Central memory CD8-positive, alpha-beta T cell (primary cell): ENCODE measurements around the gene CBY3.

Experiments
- ATAC-seq: fragments of 150-1000 bp; cut with Tn5 transposase; replicated peaks from 2 replicates; pipeline ENCODE4 v1.10.0; 2022; ENCODE audit warnings: mild to moderate bottlenecking, moderate FRiP score, moderate number of reproducible peaks; ENCODE audit not compliant: poor library complexity, severe bottlenecking; ENCODE audit errors: extremely low read depth
- DNase-seq, 2 donors: peaks; one replicate each; pipeline ENCODE4 v3.0.0; 2021; ENCODE audit warnings: low spot score in 2 of 2
- H3K27ac Mint-ChIP-seq: one replicate; pipeline ENCODE4 v1.8.0; 2022; ENCODE audit warnings: low read depth, mild to moderate bottlenecking, moderate library complexity, mixed read lengths
- H3K27me3 Mint-ChIP-seq: one replicate; pipeline ENCODE4 v1.8.0; 2022; ENCODE audit warnings: mixed read lengths
- H3K36me3 Mint-ChIP-seq: one replicate; pipeline ENCODE4 v1.8.0; 2022; ENCODE audit warnings: mild to moderate bottlenecking, moderate library complexity, mixed read lengths; ENCODE audit not compliant: insufficient read depth
- H3K4me1 Mint-ChIP-seq: one replicate; pipeline ENCODE4 v1.8.0; 2022; ENCODE audit warnings: mixed read lengths
- H3K4me3 Mint-ChIP-seq: one replicate; pipeline ENCODE4 v1.8.0; 2022; ENCODE audit warnings: mild to moderate bottlenecking, moderate library complexity, mixed read lengths
- H3K9me3 Mint-ChIP-seq: one replicate; pipeline ENCODE4 v1.8.0; 2022; ENCODE audit warnings: mixed read lengths

Gene CBY3

DNA sequence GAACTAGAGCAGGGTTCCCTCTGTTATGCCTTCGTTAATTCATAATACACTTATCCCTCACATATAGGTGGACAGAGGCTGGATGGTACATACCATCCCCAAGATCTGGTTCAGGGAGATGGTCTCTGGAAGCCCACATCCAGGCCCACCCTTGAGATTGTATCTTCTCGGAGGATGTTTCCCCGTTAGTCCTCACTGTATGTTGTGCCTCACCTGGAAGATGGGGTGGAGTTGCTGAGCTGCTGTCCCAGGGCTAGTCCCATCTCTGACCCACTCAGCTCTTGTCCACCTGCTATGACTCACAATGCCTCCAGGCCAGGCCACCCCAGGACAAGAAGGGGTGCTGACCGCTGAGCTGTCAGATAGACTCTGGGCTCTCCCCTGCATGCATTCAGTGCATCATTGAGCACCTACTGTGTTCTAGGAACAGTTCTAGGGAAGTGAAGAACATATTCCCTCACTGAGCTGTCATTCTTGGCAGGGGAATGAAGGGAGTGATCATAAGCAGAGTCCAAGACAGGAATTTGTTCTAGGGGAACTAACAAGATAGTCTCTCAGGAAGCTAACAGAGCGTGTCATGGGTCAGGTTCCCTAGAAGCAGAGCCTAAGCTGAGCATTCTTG lies at the start of gene CBY3:
TSS of gene CBY3 (minus strand) at position 255 of the 622 bp plus-strand sequence. CDS start at position 139, 116 bp downstream.
- no peaks in the 10 kb centered on the region for H3K9me3 Mint-ChIP-seq
- H3K27me3 Mint-ChIP-seq: no peaks in the 10 kb centered on the region
- H3K36me3 Mint-ChIP-seq: peaks cover 11% of the 10 kb centered on the region
- DNase-seq: no peak
- H3K27ac Mint-ChIP-seq: peak within 1 kb of the TSS; percentile 65
- H3K4me3 Mint-ChIP-seq: peak within 1 kb of the TSS; percentile 50
- ATAC-seq: no peak
- H3K4me1 Mint-ChIP-seq: peaks cover 33% of the 10 kb centered on the region

DNA sequence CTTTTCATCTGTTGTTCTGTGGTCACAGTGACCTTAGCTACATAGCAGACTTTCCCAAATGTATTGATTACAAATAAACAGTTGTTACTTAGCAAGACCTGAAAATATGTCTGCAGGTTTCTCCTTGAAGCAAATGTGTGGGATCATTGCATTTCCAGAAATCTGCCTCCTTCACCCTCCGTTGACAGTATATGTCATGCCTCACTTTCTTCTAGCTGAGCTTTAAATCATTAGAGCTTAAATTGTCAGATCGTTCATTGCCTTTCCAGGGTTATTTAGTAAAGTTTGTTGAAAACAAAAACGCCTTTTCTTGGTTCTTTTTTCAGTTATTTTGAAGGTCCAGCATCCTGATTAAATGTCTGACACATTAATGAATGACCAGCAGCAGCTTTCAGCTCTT lies 49.5 kb upstream of the CBY3 start:
- ATAC-seq: no peak
- no peak overlapping the region for H3K27ac Mint-ChIP-seq
- H3K27me3 Mint-ChIP-seq: no peaks in the 10 kb centered on the region
- no peak overlapping the region for H3K4me3 Mint-ChIP-seq
- H3K36me3 Mint-ChIP-seq: peaks cover 47% of the 10 kb centered on the region
- H3K4me1 Mint-ChIP-seq: peaks cover 15% of the 10 kb centered on the region
- H3K9me3 Mint-ChIP-seq: no peaks in the 10 kb centered on the region
- no peak for DNase-seq

DNA sequence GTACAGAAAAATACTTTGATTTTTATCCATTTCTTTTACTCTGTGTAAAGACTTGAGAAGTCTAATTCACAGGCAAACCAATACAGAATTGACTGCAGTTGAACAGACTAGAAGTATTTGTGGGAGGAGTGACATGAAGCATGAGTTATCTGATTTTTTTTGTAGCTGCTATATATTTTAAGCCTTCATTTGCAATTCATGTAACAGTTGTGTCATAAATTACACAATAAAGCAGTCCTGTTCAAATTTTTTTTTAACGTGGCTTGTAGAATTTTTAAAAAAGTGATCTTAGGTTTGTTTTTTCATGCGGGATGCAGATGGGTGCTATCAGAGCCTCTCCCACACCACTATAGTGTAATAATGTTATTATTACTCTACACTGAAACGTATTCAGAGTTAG lies 48.9 kb upstream of the CBY3 start:
- H3K4me3 Mint-ChIP-seq: no peak overlapping the region
- ATAC-seq (no peak), DNase-seq (no peak)
- H3K36me3 Mint-ChIP-seq: peaks cover 51% of the 10 kb centered on the region
- no peak overlapping the region for H3K27ac Mint-ChIP-seq
- peaks cover 14% of the 10 kb centered on the region for H3K4me1 Mint-ChIP-seq
- no peaks in the 10 kb centered on the region for H3K9me3 Mint-ChIP-seq
- no peaks in the 10 kb centered on the region for H3K27me3 Mint-ChIP-seq

DNA sequence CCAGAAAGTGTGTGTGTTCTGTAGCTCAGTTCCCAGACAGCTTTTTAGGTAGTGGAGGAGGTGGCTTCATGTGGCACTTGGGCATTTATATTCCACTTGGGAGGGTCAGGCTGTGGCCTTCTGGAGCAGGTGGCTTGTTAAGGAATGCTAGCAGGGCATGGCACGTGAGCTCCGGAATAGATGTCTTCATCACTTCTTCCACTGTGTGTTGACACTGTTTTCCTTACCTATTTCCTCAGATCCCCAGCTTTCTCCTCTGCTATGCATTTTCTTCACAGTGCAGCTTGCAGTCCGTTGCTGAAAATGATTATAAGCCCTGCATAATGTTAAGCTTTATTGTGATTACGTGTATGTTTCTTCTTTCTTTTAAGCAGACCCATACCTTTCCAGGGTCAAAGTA lies 48.5 kb upstream of the CBY3 start:
- DNase-seq: no peak
- H3K4me3 Mint-ChIP-seq: no peak overlapping the region
- peaks cover 52% of the 10 kb centered on the region for H3K36me3 Mint-ChIP-seq
- H3K27ac Mint-ChIP-seq: no peak overlapping the region
- no peak for ATAC-seq
- H3K27me3 Mint-ChIP-seq: no peaks in the 10 kb centered on the region
- H3K9me3 Mint-ChIP-seq: no peaks in the 10 kb centered on the region
- peaks cover 14% of the 10 kb centered on the region for H3K4me1 Mint-ChIP-seq

DNA sequence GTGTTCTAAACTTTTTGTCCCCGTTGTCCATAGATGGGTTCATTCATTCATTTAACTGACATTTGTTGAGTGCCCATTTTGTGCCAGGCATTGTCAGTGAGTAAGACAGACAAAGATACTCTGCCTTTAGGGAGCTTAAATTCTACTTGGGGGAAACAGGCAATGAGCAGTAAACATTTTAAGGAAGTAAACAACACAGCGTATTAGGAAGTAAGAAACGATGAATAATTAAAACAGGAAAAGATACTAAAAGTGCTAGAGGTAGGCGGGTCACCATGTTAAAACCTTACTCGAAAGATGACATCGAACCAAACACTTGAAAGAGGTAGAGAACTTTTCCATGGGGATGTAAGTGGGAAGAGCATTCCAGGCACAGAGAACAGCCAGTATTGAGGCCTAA lies 46.3 kb upstream of the CBY3 start:
- Mint-ChIP-seq H3K36me3 (peaks cover 66% of the 10 kb centered on the region), H3K27me3 (no peaks in the 10 kb centered on the region), H3K9me3 (no peaks in the 10 kb centered on the region), H3K27ac (peak overlapping the region; percentile 4), H3K4me1 (peaks cover 8% of the 10 kb centered on the region), H3K4me3 (no peak overlapping the region)
- no peak for ATAC-seq
- no peak for DNase-seq

DNA sequence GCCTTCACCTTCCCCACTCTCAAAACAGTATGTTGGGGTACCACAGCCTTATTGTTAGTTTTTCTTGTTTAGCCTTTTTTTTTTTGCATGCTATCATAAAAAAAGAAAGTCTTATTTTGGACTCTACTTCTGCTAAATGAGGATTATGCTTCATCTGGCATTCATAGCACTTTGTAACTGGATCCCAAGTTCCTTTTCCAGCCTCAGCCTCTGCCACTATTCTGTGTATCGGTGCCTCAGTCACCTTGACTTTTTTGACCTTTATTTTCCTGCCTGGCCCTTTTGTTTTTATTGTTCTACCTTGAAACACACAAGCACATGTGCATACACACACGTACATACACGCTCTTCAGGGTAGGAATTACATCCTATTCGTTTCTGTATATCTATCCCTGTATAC lies 43.3 kb upstream of the CBY3 start:
- Mint-ChIP-seq H3K9me3 (no peaks in the 10 kb centered on the region), H3K27ac (peak overlapping the region; percentile 17), H3K4me3 (no peak overlapping the region), H3K36me3 (peaks cover 82% of the 10 kb centered on the region), H3K4me1 (peaks cover 8% of the 10 kb centered on the region), H3K27me3 (no peaks in the 10 kb centered on the region)
- no peak for DNase-seq
- no peak for ATAC-seq

DNA sequence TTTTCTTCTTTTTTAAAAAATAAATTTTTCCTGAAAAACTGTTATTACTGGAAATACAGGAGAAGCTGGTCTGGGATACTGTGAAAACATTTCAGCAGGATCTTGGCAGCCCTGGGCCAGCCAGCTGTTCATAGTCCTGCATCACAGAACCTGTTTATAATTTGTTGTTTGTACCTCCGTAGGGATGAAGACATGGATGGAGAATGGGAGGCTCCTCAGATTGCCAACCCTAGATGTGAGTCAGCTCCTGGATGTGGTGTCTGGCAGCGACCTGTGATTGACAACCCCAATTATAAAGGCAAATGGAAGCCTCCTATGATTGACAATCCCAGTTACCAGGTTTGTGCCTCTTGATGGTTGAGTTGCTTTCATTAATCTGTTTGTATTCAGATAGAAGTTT lies 39.4 kb upstream of the CBY3 start:
- no peak overlapping the region for H3K27ac Mint-ChIP-seq
- no peak for ATAC-seq
- peaks cover 87% of the 10 kb centered on the region for H3K36me3 Mint-ChIP-seq
- H3K4me1 Mint-ChIP-seq: peaks cover 12% of the 10 kb centered on the region
- H3K27me3 Mint-ChIP-seq: no peaks in the 10 kb centered on the region
- H3K4me3 Mint-ChIP-seq: no peak overlapping the region
- DNase-seq: no peak
- H3K9me3 Mint-ChIP-seq: no peaks in the 10 kb centered on the region

DNA sequence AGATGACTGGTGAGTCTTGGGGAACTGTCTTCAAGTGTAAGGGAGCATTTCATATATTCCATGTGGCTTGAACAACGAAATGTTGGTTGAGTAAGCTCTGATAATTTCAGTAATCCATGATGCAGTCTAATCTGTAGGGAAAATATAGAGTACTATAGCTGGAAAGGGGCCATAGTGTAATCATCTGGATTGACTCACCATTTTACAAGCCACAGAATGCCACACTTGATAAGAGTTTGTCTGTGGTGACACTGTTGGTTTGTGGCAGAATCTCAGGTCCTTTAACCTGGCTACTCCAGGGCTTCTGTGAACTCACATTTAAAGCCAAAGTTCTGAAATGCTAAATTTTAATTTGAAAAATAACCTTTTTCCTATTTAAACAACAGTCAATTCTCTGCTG lies 35.5 kb upstream of the CBY3 start:
- no peak for DNase-seq
- ATAC-seq: no peak
- H3K4me3 Mint-ChIP-seq: no peak overlapping the region
- no peaks in the 10 kb centered on the region for H3K9me3 Mint-ChIP-seq
- H3K36me3 Mint-ChIP-seq: peaks cover 81% of the 10 kb centered on the region
- H3K27ac Mint-ChIP-seq: peak overlapping the region; percentile 23
- H3K4me1 Mint-ChIP-seq: peaks cover 4% of the 10 kb centered on the region
- no peaks in the 10 kb centered on the region for H3K27me3 Mint-ChIP-seq

DNA sequence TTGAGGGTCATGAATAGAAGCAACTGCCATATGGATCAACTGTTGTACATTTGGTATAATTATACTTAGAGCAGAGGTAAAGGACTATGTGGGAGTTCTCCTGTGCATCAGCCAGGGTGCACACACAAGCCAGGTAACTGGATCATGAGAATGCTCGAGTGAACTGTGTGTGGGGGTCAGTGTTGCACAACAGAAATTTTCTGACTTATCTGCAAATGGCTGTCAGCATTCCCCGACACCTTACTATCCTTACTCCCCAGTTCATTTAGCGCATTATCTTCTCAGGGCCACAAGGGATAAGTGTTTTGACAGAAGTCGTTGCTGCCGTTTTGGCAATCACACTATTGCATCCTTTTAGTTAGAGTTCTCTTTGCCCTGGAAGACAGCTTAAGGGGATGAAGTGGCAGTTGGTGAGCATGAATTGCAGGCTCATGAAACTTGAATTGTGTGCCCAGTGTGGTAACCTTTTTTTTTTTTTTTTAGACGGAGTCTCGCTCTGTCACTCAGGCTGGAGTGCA lies 19.6 kb upstream of the CBY3 start:
- ATAC-seq (no peak), DNase-seq (no peak)
- Mint-ChIP-seq H3K9me3 (no peaks in the 10 kb centered on the region), H3K27me3 (no peaks in the 10 kb centered on the region), H3K4me1 (peaks cover 54% of the 10 kb centered on the region), H3K27ac (peak overlapping the region; percentile 98), H3K36me3 (peaks cover 44% of the 10 kb centered on the region), H3K4me3 (peak overlapping the region; percentile 88)

DNA sequence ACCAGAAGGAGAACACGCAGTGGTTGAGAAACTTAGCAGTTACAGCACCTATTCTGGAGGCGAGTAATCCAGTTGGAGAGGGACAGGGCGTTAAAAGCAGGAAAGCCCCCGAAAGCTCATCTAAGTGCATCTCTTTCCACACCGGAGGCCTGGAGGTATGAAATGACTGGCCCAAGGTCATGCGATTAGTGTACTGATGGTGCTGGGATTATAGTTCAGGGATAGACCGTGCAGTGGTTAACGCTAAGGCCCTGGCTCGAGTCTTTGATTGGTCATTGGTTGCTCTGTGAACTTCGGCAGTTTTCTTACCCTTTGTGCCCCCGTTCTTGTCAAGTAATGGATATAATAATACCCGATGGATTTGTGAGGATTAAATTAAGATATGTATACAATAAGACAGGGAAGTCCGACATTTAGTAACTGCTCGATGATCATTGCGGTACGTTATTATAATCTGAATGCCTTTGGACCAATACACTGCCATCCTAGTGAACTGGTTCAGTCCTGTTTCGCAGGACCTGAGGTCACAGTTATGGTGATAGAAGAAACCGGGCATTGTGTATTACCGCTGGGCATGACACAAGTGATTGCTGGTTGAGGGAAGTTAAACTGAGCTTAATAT lies 18.9 kb upstream of the CBY3 start:
- Mint-ChIP-seq H3K27me3 (no peaks in the 10 kb centered on the region), H3K4me1 (peaks cover 48% of the 10 kb centered on the region), H3K27ac (peak overlapping the region; percentile 98), H3K36me3 (peaks cover 39% of the 10 kb centered on the region), H3K9me3 (no peaks in the 10 kb centered on the region), H3K4me3 (peak overlapping the region; percentile 88)
- no peak for ATAC-seq
- no peak for DNase-seq

DNA sequence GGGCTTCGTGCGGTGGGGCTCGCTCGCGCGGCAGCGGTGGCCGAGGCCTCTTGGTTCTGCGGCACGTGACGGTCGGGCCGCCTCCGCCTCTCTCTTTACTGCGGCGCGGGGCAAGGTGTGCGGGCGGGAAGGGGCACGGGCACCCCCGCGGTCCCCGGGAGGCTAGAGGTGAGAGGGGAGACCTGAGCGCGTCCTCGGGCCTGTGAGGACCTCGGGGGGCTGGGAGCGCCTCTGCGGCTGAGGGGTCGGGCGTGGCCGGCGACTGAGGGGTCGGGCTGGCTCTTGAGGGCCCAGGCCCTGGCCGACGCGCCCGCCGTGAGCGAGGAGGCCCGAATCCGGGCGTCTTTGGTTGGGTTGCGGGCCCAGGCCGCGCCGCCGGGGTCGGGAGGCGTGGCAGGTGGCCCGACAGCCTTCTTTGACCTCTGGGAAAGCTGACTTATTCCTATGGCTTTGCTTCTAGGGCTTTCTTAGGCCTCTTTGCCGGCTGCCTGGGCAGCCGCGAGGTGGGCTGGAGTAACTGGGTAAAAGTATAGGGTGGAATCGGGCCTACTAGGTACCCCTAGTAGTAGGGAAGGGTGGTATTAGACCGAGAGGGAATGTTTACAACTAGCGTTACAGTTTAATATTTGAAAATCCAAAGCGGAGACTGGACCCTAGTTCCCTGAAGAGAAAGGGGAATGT lies 18.2 kb upstream of the CBY3 start, which contains the start of gene CANX:
TSS of gene CANX (plus strand) at position 33 of the 681 bp plus-strand sequence. CDS start 6,715 bp downstream, outside the sequence.
- Mint-ChIP-seq H3K27ac (peak within 1 kb of the TSS; percentile 98), H3K27me3 (no peaks in the 10 kb centered on the region), H3K4me1 (peaks cover 47% of the 10 kb centered on the region), H3K9me3 (no peaks in the 10 kb centered on the region), H3K4me3 (peak within 1 kb of the TSS; percentile 88), H3K36me3 (peaks cover 35% of the 10 kb centered on the region)
- DNase-seq: no peak
- ATAC-seq: no peak

DNA sequence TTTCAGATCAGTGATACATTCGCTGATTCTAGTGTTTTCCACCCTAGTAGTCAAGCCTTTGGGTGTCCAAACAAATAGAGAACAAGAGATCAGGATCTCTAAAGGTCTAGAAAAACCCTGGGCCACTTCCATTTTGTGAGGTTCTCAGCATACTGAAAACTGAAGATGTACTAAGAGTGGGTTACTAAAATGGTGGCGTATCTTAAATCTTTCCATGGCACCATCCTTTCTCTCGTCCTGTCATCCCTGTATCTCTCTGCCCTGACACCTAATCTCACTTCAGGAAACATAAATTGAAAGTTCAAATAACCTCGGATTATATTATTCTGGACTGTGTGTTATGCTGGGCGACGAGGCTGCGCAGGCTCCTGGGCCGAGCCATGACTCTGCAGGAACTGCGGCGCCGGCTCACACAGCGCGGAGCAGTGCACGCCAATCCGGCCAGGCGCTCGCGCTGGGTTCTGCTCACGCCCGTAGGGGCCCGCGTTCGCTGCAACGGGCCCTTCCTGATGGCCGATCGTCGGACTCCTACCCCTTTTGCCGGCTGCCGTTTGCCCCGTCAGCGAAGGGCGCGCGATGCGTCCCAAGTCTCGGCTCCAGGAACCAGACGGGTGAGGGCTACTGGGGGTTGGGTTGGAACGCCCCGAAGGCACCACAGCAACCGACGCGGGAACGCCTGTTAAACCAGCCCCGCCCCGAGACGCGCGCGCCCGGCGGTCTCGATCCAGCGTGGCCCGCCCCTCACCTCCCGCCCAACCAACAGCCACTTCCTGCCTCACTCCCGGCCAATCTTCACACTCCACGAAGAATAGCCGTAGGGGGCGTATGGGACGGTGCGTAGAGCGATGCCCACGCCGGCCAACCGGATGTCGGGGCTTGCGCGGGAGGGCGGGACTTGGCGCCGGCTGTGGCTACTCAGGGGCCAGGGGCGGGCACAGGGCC lies 17.4 kb upstream of the CBY3 start:
- Mint-ChIP-seq H3K36me3 (peaks cover 28% of the 10 kb centered on the region), H3K4me1 (peaks cover 39% of the 10 kb centered on the region), H3K27ac (peak overlapping the region; percentile 98), H3K4me3 (peak overlapping the region; percentile 88), H3K27me3 (no peaks in the 10 kb centered on the region), H3K9me3 (no peaks in the 10 kb centered on the region)
- ATAC-seq: peak; percentile 89
- peak; percentile 96 to 99 for DNase-seq
